GM19328 (cell line): ENCODE results near the gene CCDC142.

ENCODE experiments used
- ATAC-seq: cut with Tn5 transposase; IDR thresholded peaks from one replicate; pipeline ENCODE4 v1.9.1; 2021; ENCODE audit warnings: mild to moderate bottlenecking, moderate library complexity; ENCODE audit not compliant: unreplicated experiment

Gene CCDC142

DNA sequence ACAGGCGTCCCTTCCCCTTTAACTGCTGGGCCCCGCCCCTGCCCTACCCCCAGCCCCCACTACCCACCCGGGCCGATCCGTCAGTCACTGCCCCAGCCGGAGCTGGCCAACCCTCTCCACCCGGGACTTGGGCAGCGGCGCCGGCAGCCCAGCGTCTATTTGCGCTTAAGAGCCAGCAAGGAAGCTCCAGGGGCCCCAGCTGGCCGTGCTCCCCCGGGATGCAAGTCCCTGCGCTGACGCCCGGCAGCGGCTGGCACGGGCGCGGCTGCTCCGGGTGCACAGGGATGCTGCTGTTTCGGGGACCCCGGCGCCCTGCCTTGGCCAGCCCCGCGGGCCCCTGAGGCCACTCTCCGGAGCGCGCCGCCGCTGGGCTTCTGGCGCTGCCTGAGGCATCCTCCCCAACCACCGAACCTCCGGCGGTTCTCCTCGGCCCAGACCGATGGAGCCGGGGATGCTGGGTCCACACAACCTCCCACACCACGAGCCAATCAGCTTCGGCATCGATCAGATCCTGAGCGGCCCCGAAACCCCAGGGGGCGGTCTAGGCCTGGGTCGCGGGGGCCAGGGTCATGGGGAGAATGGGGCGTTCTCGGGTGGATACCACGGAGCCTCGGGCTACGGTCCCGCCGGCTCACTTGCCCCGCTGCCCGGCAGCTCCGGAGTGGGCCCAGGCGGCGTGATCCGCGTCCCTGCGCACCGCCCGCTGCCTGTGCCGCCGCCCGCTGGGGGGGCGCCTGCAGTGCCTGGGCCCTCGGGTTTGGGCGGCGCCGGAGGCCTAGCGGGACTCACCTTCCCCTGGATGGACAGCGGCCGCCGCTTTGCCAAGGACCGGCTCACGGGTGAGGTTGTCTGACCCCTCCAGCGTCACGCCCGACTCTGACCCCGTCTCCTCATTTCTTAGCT is 31.8 kb upstream of the CCDC142 start, which contains the start of gene TLX2:
Gene TLX2 (plus strand): TSS at position 83 of the 903 bp plus-strand sequence. CDS start 357 bp downstream, at position 440.
- no peak for ATAC-seq

DNA sequence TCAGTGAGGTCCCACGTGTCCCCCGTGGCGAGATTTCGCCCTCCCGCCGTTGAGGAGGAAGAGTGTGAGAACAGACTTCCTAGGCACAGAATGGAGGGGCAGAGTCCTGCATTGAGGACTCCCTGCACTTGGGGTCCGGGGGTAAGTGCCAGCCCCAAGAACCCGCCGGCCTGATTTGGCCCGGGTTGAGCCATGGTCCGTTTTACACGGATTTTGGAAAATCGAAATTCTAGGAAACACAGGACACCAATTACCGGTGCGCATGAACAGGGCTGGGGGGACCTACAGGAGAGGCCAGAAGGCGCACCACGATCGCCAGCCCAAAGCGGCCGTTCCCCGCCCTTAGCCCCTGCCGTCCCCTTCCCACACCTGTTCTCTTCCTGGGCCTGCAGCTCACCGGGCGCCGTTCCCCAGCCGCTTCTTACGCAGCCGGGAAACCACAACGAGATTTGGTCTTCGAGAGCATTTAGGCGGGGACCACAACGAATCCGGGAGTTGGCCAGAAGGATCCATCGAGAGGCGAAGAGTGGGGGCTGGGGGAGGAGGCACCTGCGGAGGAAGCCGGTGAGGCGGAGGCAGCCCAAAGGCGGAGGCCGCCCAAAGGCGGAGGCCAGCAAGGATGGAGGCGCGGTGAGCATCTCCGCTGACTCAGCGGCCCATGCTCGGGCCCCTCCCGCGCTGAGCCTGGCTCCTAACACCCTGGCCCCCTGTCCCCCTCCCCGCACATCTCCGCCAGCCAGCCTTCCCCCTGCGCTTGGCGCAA is 31.0 kb upstream of the CCDC142 start:
- no peak for ATAC-seq

DNA sequence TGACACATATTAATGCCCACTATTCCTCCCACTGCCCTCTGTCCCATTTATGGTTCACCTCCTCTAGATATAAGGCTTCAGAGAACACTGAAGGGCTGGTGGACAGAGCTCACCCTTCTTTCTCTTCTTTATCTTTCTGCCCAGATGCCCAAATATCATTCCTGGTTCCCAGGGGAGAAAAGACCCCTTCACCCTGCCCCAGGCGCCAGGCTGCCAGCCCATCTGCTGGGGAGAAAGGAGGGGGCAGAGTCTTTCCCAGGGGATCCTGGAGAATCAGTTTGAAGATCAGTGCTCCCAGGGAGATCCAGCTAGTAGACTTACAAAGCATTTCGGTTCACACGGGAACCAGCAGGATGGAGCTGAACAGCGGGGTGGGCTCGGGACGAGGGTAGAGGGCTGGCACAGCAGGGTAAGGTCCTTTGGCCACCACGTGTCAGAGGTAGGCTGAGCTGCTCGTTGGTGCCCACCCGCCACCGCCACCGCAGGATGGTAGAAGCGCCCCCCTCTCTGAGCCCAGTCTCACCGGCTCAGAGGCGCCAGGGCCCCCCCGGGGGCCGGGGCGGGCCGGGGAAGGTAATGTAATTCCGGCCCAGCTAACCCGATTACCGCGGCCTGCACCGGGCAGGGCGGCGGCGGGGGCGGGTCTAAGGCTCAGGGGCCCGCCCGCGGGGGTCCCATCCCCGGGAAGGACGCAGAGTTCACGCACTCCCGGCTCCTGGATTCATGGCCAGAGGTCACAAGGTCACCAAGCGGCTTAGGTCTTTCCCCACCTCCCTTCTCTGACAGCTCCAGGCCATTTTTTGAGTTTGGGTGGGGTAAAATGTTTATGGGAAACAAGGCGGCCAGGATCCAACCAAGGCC is 30.2 kb upstream of the CCDC142 start:
- no peak for ATAC-seq

DNA sequence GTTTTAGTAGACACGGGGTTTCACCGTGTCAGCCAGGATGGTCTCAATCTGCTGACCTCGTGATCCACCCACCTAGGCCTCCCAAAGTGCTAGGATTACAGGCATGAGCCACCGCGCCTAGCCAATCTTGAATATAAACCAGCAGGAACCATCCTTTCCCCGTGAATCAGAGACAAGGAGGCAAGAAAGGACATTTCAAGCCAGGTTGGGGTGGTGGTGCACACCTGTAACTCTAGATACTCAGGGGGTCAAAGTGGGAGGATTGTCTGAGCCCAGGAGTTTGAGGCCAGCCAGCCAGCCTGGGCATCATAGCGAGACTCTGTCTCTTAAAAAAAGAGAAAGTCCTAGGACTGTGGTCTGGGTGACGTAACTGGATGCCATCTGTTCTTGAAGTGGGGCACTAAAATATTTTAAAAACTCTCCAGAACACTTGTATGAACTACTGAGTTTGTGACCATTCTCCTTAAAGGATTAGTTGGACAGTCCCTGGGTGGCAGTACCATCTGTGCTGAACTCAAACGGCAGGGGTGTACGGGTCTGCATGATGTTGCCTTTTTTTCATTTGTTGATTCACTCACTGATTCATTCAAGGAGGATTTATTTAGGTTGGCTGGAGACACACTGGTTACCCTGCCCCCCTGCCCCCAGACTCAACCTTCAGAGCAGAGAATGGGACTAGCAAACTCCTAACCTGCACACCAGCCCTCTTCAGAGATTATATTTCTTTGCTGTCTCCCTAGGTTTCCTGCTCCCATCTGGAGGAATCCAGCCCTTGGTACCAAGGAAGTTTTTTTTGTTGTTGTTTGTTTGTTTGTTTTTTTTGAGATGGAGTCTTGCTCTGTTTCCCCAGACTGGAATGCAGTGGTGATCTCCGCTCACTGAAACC is 28.5 kb upstream of the CCDC142 start:
- no peak for ATAC-seq

DNA sequence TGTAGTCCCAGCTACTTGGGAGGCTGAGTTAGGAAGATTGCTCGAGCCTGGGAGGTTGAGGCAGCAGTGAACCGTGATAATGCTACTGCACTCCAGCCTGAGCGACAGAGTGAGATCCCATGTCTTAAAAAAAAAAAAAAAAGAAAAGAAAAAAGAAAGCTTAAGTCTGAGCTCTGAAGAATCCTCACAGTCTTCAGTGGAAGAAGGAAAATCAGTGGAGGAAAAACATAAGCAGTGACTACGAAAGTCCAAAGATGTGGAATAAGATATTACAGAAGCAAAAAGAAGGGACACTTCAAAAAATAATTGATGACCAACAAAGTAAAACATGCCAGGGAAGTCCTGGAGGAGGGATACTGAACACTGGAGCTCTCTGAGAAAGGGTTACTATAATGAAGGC is 27.5 kb upstream of the CCDC142 start:
- no peak for ATAC-seq

DNA sequence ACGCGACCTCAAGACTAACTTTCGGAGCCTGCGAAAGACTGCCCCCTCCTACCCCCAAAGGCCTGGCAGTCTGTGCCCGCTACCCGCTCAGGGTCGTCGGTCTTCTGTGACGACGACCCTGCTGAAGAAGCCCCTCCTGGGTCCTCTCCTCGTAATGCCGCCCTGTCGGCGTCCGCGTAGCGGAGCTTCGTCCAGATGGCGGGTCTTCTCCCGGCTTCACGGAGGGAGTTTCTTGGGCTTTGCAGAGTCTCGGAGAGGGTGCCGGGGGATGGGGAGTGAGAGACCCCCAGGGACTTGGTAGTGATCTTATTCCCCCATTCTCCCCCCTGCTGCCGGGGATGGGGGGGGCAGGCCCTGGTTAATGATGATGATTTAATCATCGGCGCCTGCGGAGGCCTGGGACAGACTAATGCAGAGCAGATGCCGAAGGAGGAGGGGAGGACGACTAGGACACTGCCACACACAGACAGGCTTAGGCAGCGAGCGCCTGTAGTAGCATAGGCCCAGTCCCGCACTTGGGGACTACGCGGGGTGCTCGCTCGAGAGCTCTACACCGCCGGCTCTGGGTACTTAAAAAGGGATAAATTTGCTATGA is 25.2 kb upstream of the CCDC142 start:
- ATAC-seq: peak; percentile 14

DNA sequence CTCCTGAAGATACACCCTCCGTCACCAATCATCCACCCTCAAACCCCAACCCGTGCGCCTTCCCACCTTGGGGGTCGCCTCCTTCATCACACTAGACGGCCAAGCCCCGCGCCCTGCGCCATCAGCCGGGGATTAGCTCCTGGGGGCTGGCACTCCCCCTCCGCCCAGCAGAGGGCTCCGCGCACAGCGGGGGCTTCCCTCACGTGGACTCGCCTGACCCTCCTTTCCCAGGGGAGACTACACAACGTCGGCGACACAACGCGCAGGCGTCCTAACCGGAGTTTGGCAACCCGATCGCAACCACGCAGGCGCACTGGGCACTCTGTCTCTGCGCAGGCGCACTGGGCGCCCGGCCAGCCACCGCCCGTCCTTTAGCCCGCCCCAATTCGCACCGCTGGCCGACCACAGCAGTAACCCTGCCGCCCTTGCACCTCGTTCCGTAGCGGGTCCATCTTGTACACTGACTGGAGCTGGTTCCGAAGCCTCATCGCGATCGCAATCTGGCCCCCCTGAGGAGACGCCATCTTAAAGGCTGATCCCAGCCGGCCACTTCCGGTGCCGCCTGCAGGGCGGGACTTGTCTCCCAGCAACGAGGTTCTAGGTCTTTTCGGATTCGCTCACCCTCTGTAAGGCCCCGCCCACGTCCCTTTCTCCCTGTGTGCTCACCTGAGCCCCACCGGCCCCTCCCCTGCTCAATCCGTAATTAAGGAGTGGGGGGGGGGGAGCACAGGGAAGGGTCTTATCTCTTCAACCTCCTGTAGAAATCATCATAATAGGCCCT is 24.5 kb upstream of the CCDC142 start, which contains the start of gene PCGF1:
Gene PCGF1 (minus strand): TSS at position 551 of the 781 bp plus-strand sequence. CDS start 27 bp downstream, at position 524.
- peak; percentile 80 for ATAC-seq

DNA sequence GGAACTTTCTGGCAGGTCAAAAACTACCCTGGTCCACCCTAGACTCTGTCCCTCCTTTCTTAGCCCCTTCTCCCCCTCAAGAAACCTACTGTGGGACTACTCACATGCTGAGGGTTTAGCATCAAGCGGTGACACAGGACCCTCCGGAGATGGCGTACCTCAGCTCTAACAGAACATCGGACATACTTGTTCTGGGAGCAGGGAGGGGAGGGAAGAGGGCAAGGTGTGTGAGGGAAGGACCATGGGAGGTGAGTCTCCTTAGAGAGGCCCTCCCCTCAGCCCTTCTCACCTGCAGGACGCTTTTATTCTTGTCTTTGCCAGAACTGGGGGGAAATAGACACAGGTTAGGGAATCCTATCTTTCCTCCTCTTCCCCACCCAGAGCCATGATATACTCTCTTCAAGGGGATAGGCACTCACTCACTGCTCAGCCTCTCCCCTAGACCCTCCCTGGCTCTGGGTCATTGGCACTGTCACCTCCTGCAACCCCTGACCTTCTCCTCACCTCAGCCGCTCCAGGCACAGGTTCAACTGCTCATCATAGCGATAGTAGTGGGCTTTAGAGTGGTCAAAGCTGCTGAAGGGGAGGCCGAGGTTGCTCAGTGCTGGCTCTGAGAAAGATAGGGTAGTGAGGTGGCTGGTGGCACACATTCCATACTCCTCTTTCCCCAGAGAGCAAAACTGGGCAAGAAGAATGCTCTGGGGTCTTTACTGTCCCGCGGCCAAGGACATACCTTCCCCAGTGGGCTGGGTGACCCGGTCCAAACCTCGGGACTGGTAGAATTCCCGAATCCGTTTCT is 22.8 kb upstream of the CCDC142 start:
- no peak for ATAC-seq

DNA sequence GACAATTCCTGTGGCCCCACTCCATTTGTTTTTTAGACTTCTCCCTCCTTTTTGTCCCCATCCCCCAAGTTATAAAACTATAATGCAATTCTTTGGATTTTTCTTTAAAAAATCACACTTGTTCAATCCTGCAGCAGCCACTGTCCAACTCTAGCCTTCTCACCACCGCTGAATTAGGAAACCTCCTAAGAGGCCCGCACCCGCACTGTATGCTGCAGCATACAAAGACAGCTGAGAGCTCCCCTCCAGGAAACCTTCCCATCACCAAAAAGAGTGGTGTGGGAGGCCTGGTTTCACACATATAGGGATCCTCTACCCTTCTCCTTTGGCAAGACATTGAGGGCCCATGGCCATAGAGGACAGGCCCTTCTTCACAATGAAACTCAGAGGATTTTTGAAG is 21.8 kb upstream of the CCDC142 start:
- ATAC-seq: no peak

DNA sequence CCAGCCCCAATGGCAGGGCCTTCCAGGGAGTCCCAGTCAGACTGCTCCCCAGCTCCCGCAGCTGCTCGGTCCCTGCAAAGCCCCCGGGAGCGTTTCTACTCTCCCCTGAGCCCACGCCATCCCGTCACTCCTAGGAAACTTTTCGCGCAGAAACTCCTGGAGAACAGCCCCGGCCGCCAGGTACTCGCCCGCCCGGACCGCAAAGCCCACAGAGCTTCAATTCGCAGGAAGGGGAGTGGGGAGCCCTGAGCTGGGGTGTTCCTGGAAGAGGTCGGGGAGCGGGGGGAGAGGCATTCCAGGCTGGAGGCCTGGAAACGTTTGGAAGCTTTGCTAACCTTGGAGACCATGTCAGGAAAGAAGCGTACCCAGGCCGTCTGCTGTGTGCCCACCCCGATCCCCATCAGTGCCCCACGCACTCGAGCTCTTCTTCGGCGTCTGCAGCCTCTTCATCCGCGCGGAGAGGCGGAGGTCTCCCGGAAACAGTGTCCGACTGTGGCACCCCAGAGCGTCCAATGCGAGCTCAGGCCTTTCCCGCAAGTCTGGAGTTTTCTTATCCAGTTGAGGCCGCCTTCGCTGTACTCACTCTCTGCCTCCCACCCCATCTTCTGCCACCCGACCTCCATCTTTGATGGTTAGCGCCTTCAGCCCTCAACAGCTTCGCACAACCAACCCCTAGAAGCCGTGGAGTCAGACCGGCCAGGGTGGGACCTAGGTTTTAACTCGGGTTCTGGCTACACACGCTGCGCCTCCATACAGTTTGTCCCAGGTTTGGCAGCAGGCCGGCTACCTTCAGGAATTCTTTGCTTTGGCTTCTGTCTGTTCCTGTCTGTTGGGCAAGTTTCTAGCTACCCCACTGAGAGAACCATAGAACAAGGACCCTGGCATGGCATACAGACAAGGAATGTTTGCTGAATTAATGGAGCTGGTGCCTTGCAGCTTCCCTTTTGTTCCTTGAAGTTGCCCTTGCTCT is 21.0 kb upstream of the CCDC142 start:
- ATAC-seq: no peak

DNA sequence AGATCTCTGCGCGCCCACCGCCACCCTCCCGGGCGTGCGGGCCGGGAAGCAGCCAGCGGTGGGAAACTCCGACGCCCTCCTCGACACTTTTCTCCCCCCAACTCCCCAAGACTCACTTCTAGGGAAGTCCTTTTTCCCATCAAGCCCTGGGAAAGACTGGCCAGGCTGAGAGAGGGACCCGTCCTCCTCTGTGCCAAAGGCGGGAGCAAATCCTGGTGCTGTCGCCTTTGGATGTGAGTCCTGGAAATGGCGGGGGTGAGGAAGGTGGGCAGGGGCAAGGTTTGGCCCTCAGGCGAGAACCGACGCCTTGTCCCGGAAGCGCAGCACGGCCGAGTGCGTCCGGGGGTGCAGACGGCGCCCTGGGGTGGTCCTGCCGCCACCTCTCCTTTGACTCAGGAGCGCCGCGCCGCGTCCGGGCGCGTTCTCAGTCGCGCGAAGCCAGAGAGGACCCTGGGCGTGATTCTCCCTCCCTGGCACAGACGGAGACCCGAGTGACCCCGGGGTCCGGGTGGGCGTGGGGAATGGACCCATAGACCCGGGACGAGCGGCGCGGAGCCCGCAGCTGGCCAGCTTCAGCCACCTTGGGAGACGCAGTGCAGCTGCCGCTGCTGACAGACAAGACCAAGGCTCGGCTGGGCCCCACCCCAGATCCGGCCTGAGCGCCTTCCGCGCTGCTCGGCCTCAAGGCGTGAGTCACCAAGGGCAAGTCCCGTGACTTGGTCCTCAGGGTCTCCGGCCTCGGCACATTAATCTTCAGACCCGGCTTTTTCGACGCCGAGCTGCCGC is 20.1 kb upstream of the CCDC142 start:
- ATAC-seq: no peak

DNA sequence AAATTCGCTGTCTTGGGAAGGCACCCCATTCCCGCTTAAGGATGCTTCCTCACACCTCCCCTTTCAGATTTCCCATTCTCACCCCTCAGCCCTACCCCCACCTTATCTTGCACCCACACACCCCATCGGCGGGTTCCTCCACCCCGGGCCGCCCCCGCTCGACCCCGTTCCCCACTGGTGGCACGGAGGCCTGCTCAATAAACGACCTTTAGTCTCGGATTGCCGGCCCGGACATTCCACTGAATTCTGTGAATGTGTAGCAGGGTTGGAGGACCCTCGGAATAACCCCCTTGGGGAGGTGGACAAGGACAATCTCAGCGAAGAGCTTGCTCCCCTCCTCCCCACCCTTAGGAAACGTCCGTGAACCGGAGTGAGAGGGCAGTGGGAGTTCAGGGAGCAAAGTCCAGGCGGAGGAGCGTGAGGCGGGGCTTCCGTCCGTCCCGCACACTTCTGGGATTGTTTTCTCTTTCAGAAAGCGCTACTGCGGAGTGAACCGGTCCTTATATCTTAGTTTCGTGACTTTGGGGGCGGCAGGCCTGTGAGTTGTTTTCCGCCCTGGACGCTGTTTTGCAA is 19.4 kb upstream of the CCDC142 start:
- no peak for ATAC-seq

DNA sequence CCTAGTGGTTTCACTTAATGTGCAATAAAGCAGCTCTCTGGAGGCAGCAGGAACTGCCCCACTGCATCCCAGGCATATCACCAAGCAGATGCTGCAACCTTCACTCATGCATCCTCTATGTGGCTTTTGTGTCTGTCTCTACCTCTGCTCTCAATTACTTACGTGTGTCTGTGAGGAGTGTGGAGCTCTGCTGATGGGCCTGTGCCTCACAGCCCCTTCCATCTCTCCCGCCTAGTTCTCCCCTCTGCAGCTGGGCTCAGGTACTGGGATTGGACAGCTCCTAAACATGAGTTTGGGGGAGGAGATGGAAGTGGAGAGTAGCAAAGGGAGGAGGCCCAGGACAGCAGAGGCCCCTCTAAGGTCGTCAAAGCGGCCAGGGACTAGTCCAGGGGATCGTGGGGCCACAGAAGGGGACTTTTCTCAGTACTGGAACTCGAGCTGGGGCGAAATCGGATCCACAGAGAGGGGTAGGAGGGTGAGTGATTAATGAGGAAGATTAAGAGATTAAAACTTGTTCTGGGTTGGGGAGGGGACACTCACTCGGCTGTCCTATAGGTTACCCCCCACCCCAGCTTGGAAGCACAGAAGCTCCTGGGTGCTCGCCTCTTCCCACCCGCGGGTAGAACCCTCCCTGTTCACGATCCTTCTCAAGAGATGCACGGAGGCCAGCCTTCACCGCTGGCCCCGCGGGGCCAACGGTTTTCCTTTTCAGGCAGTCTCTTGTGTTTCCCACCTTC is 18.7 kb upstream of the CCDC142 start:
- ATAC-seq: no peak

DNA sequence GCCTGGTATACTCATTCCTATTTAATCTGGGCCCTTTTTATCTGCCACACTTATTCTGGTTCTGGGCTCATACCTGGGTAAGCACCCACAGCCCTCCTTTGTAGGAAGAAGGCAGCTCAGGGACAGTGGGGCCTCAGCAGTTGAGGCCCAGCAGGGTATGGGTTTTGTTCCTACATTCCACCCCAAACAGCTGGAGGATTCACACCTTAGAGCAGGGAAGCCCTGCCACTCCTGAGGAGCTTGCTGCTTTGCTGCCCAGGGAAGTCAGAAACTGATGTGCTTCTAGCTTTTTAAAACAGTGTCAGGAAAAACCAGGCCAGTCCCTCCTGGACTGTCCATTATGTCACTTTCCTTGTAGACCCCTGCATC is 17.8 kb upstream of the CCDC142 start:
- ATAC-seq: no peak

DNA sequence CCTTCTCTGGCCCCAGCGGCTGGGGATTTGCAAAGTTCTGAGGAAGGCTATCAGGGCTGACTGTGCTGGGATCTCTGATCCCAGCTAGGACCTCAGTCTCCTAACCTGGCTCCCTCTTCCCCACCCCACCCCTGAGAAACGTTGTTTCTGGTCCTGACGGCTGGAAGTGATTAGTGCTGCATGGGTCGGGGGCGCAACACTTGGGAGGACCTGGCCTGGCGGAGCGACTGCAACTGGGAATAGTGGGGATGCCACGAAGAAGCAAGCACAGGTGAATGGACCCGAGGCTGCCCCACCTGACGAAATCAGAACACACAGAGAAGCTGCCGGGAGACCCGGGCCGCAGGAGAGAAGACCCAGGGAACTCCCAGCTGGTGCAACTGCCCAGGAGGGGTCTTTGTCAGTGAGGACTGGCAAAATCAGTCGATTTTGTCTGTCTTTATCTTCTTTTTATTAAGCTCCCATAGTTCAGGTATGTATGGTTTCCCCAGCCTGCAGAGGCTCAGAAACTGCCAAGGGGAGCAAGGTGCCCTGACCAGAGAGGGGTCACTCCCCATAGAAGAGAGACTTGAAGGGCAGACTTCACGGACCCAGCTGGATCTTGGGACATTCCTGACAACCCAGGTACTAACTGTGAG is 17.3 kb upstream of the CCDC142 start:
- ATAC-seq: no peak
